HEK293 (cell line): Measurements from ENCODE around the gene PLK4.
A peak's percentile ranks its signal among the peaks of the same experiment; 100 is the strongest.

Experiments used
- BCL11A ChIP-seq: fragments of 450-650 bp; formaldehyde crosslinking; IDR thresholded peaks from 2 replicates; pipeline ENCODE4 v1.5.1; 2016; ENCODE audit warnings: low read depth, missing biosample characterization, missing genetic modification characterization
- ELK4 ChIP-seq: IDR thresholded peaks from 2 replicates; pipeline ENCODE4 v1.6.1; 2011; ENCODE audit warnings: mild to moderate bottlenecking, low read depth, low read length, borderline replicate concordance
- FEZF1 ChIP-seq: fragments of 450-650 bp; formaldehyde crosslinking; IDR thresholded peaks from 2 replicates; pipeline ENCODE4 v1.5.1; 2016; ENCODE audit warnings: missing biosample characterization, missing genetic modification characterization
- SALL2 ChIP-seq: fragments of 450-650 bp; formaldehyde crosslinking; IDR thresholded peaks from 2 replicates; pipeline ENCODE4 v1.5.0; 2017; ENCODE audit warnings: missing biosample characterization, mild to moderate bottlenecking, missing genetic modification characterization, borderline replicate concordance
- SCRT2 ChIP-seq: fragments of 450-650 bp; formaldehyde crosslinking; IDR thresholded peaks from 2 replicates; pipeline ENCODE4 v1.5.1; 2016; ENCODE audit warnings: missing biosample characterization, missing genetic modification characterization
- SP7 ChIP-seq: fragments of 450-650 bp; formaldehyde crosslinking; IDR thresholded peaks from 2 replicates; pipeline ENCODE4 v1.5.1; 2016; ENCODE audit warnings: missing biosample characterization, missing genetic modification characterization
- YY2 ChIP-seq: fragments of 450-650 bp; formaldehyde crosslinking; IDR thresholded peaks from 2 replicates; pipeline ENCODE4 v1.5.1; 2016; ENCODE audit warnings: missing biosample characterization, missing genetic modification characterization
- ZBTB20 ChIP-seq: fragments of 450-650 bp; formaldehyde crosslinking; IDR thresholded peaks from 2 replicates; pipeline ENCODE4 v1.5.1; 2016; ENCODE audit warnings: missing biosample characterization, missing genetic modification characterization
- ZBTB21 ChIP-seq: fragments of 450-650 bp; formaldehyde crosslinking; IDR thresholded peaks from 2 replicates; pipeline ENCODE4 v1.5.1; 2017; ENCODE audit warnings: missing biosample characterization, missing genetic modification characterization
- ZEB2 ChIP-seq: fragments of 450-650 bp; formaldehyde crosslinking; IDR thresholded peaks from 2 replicates; pipeline ENCODE4 v1.5.1; 2016; ENCODE audit warnings: missing biosample characterization, missing genetic modification characterization
- ZFHX2 ChIP-seq: fragments of 450-650 bp; formaldehyde crosslinking; conservative IDR thresholded peaks from 2 replicates; pipeline ENCODE4 v1.5.1; 2016; ENCODE audit warnings: missing biosample characterization, missing genetic modification characterization
- ZNF10 ChIP-seq: fragments of 450-650 bp; formaldehyde crosslinking; IDR thresholded peaks from 2 replicates; pipeline ENCODE4 v1.5.1; 2017; ENCODE audit warnings: missing biosample characterization, missing genetic modification characterization
- ZNF114 ChIP-seq: fragments of 450-650 bp; formaldehyde crosslinking; IDR thresholded peaks from 2 replicates; pipeline ENCODE4 v1.5.0; 2017; ENCODE audit warnings: missing biosample characterization, missing genetic modification characterization
- ZNF16 ChIP-seq: fragments of 450-650 bp; formaldehyde crosslinking; IDR thresholded peaks from 2 replicates; pipeline ENCODE4 v1.5.1; 2016; ENCODE audit warnings: low read depth, missing biosample characterization, missing genetic modification characterization
- ZNF239 ChIP-seq: fragments of 450-650 bp; formaldehyde crosslinking; IDR thresholded peaks from 2 replicates; pipeline ENCODE4 v1.5.1; 2016; ENCODE audit warnings: missing biosample characterization, missing genetic modification characterization
- ZNF274 ChIP-seq, 2 experiments: fragments of 200-500 bp in 1 of 2; fragments of 450-650 bp in 1 of 2; sonication (Bioruptor generic) in 1 of 2; formaldehyde crosslinking in 1 of 2; IDR thresholded peaks; 2 replicates each; pipeline versions ENCODE4 v1.5.1 to v1.6.1; 2014 to 2016; ENCODE audit warnings: borderline replicate concordance in 1 of 2, inconsistent platforms in 1 of 2, low read length in 1 of 2, missing biosample characterization in 1 of 2, missing genetic modification characterization in 1 of 2
- ZNF280D ChIP-seq: fragments of 450-650 bp; formaldehyde crosslinking; IDR thresholded peaks from 2 replicates; pipeline ENCODE4 v1.5.1; 2016; ENCODE audit warnings: missing biosample characterization, missing genetic modification characterization
- ZNF292 ChIP-seq: fragments of 450-650 bp; formaldehyde crosslinking; IDR thresholded peaks from 2 replicates; pipeline ENCODE4 v1.5.1; 2016; ENCODE audit warnings: low read depth, missing biosample characterization, missing genetic modification characterization, borderline replicate concordance
- ZNF362 ChIP-seq: fragments of 450-650 bp; formaldehyde crosslinking; IDR thresholded peaks from 2 replicates; pipeline ENCODE4 v1.5.1; 2016; ENCODE audit warnings: missing biosample characterization, missing genetic modification characterization
- ZNF416 ChIP-seq: fragments of 450-650 bp; formaldehyde crosslinking; IDR thresholded peaks from 2 replicates; pipeline ENCODE4 v1.5.1; 2016; ENCODE audit warnings: missing biosample characterization, missing genetic modification characterization
- ZNF514 ChIP-seq: fragments of 450-650 bp; formaldehyde crosslinking; IDR thresholded peaks from 2 replicates; pipeline ENCODE4 v1.5.1; 2016; ENCODE audit warnings: missing biosample characterization, missing genetic modification characterization
- ZNF544 ChIP-seq: fragments of 450-650 bp; formaldehyde crosslinking; IDR thresholded peaks from 2 replicates; pipeline ENCODE4 v1.5.0; 2017; ENCODE audit warnings: missing biosample characterization, missing genetic modification characterization
- ZNF580 ChIP-seq: fragments of 450-650 bp; formaldehyde crosslinking; IDR thresholded peaks from 2 replicates; pipeline ENCODE4 v1.5.1; 2016; ENCODE audit warnings: missing biosample characterization, missing genetic modification characterization
- ZNF585B ChIP-seq: fragments of 450-650 bp; formaldehyde crosslinking; IDR thresholded peaks from 2 replicates; pipeline ENCODE4 v1.5.1; 2016; ENCODE audit warnings: missing biosample characterization, missing genetic modification characterization
- ZNF623 ChIP-seq: fragments of 450-650 bp; formaldehyde crosslinking; IDR thresholded peaks from 2 replicates; pipeline ENCODE4 v1.5.1; 2016; ENCODE audit warnings: missing biosample characterization, missing genetic modification characterization
- ZNF658 ChIP-seq: fragments of 450-650 bp; formaldehyde crosslinking; IDR thresholded peaks from 2 replicates; pipeline ENCODE4; 2016; ENCODE audit warnings: missing biosample characterization, missing genetic modification characterization
- ZNF791 ChIP-seq: fragments of 450-650 bp; formaldehyde crosslinking; IDR thresholded peaks from 2 replicates; pipeline ENCODE4 v1.5.1; 2016; ENCODE audit warnings: missing biosample characterization, missing genetic modification characterization
- ZNF792 ChIP-seq: fragments of 450-650 bp; formaldehyde crosslinking; IDR thresholded peaks from 2 replicates; pipeline ENCODE4 v1.5.1; 2016; ENCODE audit warnings: missing biosample characterization, missing genetic modification characterization
- ZNF843 ChIP-seq: fragments of 450-650 bp; formaldehyde crosslinking; IDR thresholded peaks from 2 replicates; pipeline ENCODE4 v1.5.1; 2016; ENCODE audit warnings: missing biosample characterization, missing genetic modification characterization
- ZSCAN23 ChIP-seq: fragments of 450-650 bp; formaldehyde crosslinking; IDR thresholded peaks from 2 replicates; pipeline ENCODE4 v1.5.1; 2016; ENCODE audit warnings: missing biosample characterization, missing genetic modification characterization
- TF ChIP-seq, protein P1 (sequence below): fragments of 450-650 bp; formaldehyde crosslinking; IDR thresholded peaks from 2 replicates; pipeline ENCODE4 v1.5.1; 2017; ENCODE audit warnings: missing biosample characterization, missing genetic modification characterization
- TF ChIP-seq, protein P2 (sequence below): fragments of 450-650 bp; formaldehyde crosslinking; IDR thresholded peaks from 2 replicates; pipeline ENCODE4 v1.5.1; 2016; ENCODE audit warnings: missing biosample characterization, missing genetic modification characterization

Gene PLK4

GRCh38 chr4:127880763-127881562, at the start of gene PLK4 (continued):
- TF ChIP-seq, protein P1, sequence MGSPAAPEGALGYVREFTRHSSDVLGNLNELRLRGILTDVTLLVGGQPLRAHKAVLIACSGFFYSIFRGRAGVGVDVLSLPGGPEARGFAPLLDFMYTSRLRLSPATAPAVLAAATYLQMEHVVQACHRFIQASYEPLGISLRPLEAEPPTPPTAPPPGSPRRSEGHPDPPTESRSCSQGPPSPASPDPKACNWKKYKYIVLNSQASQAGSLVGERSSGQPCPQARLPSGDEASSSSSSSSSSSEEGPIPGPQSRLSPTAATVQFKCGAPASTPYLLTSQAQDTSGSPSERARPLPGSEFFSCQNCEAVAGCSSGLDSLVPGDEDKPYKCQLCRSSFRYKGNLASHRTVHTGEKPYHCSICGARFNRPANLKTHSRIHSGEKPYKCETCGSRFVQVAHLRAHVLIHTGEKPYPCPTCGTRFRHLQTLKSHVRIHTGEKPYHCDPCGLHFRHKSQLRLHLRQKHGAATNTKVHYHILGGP = no peak
- TF ChIP-seq ZNF792 (tag by site-specific recombination) (no peak), ZNF274 (IDR thresholded peaks at IDR 0.05; ENCODE audit: low read length) (no peak), ZNF274 (tag by site-specific recombination; IDR thresholded peaks at IDR 0.05; ENCODE audit: borderline replicate concordance) (no peak), BCL11A (no peak), ZNF514 (tag by site-specific recombination) (no peak), SALL2 (tag by site-specific recombination) (no peak), ZBTB20 (tag by site-specific recombination) (peak; percentile 51; the same call in 1 of the 2 replicates), SP7 (tag by site-specific recombination) (peak; percentile 87; the same call in 1 of the 2 replicates), ZNF585B (tag by site-specific recombination) (no peak), ZNF623 (tag by site-specific recombination) (no peak), ZNF580 (tag by site-specific recombination) (no peak), ZBTB21 (peak; percentile 70), ZNF658 (tag by site-specific recombination) (no peak), ZNF416 (tag by site-specific recombination) (no peak), ZSCAN23 (peak; percentile 60; the same call in 1 of the 2 replicates), ZNF843 (tag by site-specific recombination) (peak; percentile 17; the same call in 1 of the 2 replicates), ZNF292 (no peak), ZNF544 (no peak), ZNF239 (0 out of 2 replicates have a peak, but pooled peaks have one; percentile 62), ZFHX2 (tag by site-specific recombination) (peak; percentile 81), ZNF791 (tag by site-specific recombination) (no peak), SCRT2 (no peak), ZNF16 (tag by site-specific recombination) (no peak), ZEB2 (tag by site-specific recombination) (peak; percentile 69; the same call in 1 of the 2 replicates), ZNF114 (tag by site-specific recombination) (no peak), ZNF10 (tag by site-specific recombination) (no peak), ELK4 (no peak), FEZF1 (tag by site-specific recombination) (no peak), ZNF280D (tag by site-specific recombination) (no peak), YY2 (peak; percentile 84), ZNF362 (no peak)
- TF ChIP-seq, protein P2, sequence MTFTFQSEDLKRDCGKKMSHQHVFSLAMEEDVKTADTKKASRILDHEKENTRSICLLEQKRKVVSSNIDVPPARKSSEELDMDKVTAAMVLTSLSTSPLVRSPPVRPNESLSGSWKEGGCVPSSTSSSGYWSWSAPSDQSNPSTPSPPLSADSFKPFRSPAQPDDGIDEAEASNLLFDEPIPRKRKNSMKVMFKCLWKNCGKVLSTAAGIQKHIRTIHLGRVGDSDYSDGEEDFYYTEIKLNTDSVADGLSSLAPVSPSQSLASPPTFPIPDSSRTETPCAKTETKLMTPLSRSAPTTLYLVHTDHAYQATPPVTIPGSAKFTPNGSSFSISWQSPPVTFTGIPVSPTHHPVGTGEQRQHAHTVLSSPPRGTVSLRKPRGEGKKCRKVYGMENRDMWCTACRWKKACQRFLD (tag by site-specific recombination) = no peak
